Transverse colon (tissue), 4 donors: ENCODE data around the gene RGSL1. TPM values are rescaled to one million over a fixed set of nuclear protein-coding genes. Genes with fewer than 3 reads are reported as not detected.

Experiments
- DNase-seq: peaks from one replicate; pipeline ENCODE4 v3.0.0-alpha.2; 2019
- H3K27ac ChIP-seq, 4 donors: fragments of 200-600 bp; sonication (generic); 2 replicates each; pipeline ENCODE4 v1.5.1; 2016 to 2018; ENCODE audit warnings: inconsistent platforms in 4 of 4
- H3K27me3 ChIP-seq: fragments of 200-600 bp; sonication (generic); 2 replicates; pipeline ENCODE4 v1.5.1; 2017; ENCODE audit warnings: inconsistent platforms
- H3K36me3 ChIP-seq, 4 donors: fragments of 200-600 bp; sonication (generic); 2 replicates each; pipeline ENCODE4 v1.5.1; 2017 to 2019; ENCODE audit warnings: inconsistent platforms in 4 of 4
- H3K4me1 ChIP-seq, 4 donors: fragments of 200-600 bp; sonication (generic); 2 replicates each; pipeline ENCODE4 v1.5.1; 2017 to 2020; ENCODE audit warnings: inconsistent platforms in 4 of 4
- H3K4me3 ChIP-seq, 4 donors: fragments of 200-600 bp; sonication (generic); 1 replicate in 1 of 4; 2 replicates in 3 of 4; pipeline versions ENCODE4 v1.5.1 to v1.6.1; 2017 to 2019; ENCODE audit warnings: inconsistent platforms in 4 of 4
- H3K9me3 ChIP-seq, 2 donors: fragments of 200-600 bp; sonication (generic); 2 replicates each; pipeline ENCODE4 v1.5.1; 2017 to 2019; ENCODE audit warnings: inconsistent platforms in 2 of 2
- CTCF ChIP-seq, 5 experiments: fragments of 200-600 bp in 3 of 5; fragments of 450-650 bp in 2 of 5; sonication (generic) in 3 of 5; IDR thresholded peaks; 1 replicate in 2 of 5; 2 replicates in 3 of 5; pipeline ENCODE4 v1.5.1; 2016 to 2017; ENCODE audit warnings: antibody characterized with exemption in 5 of 5, inconsistent platforms in 3 of 5, mild to moderate bottlenecking in 2 of 5, moderate library complexity in 1 of 5
- EP300 ChIP-seq: sonication (generic); formaldehyde crosslinking; IDR thresholded peaks from one replicate; pipeline ENCODE4 v1.6.1; 2017; ENCODE audit warnings: antibody characterized with exemption, low read depth
- POLR2A ChIP-seq: fragments of 450-650 bp; IDR thresholded peaks from one replicate; pipeline ENCODE4 v1.6.1; 2016; ENCODE audit warnings: antibody characterized with exemption, mild to moderate bottlenecking, moderate library complexity
- POLR2AphosphoS5 ChIP-seq, 3 donors: sonication (generic); formaldehyde crosslinking; IDR thresholded peaks; one replicate each; pipeline ENCODE4 v1.6.1; 2016; ENCODE audit warnings: antibody characterized with exemption in 3 of 3
- WGBS, 2 donors: methylation state at CpG; one replicate each; pipeline ENCODE4 v1.1.5; 2018; ENCODE audit warnings: low coverage in 1 of 2; 5-methylcytosine and 5-hydroxymethylcytosine counted together
- in situ Hi-C, 4 donors: fragments of 200-750 bp; cut with MboI; loops; one replicate each; pipeline versions ENCODE4 v1.15.0 to v1.15.1; 2017; ENCODE audit warnings: low sequenced_read_pairs in 3 of 4, low pct_ligation_motif_present in 1 of 4, low pct_unique_long_range_greater_than_20kb in 1 of 4
- intact Hi-C: fragments of 100-400 bp; cut with DNase I; formaldehyde crosslinking; loops from one replicate; pipeline ENCODE4 v1.15.1; 2023; ENCODE audit warnings: low total_unique reads
- total RNA-seq, 4 donors: library from RNA; depleted of rRNA; stranded (reverse); fragments of >200 nt; gene quantifications; one replicate each; pipeline ENCODE4 v1.1.0, GENCODE V29; 2016

The RGSL1 gene
- total RNA-seq, 4 donors from 2014 or later: not detected

DNA sequence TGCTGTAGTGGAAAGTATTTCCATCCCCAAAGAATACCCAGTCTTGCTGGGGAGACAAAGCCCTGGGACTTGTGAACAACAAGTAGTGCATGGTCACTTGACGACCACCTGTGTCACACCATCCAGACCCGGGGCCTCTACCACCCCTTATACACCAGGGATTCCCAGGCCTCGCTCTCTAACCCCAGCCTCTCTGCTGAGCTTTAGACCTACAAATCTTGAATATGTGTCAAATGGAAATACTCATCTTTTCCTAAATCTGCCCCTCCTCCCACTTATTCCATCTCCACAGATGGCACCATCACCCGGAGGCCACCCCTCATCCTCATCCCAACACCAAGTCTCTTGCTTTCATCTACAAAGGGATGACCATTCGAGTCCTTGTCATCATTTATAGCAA is 140.0 kb downstream of the RGSL1 start:
- 95 to 100% methylated on average over 1 to 5 of the region's 5 CpGs for WGBS, 2 donors
- no peak overlapping the region for H3K4me3 ChIP-seq
- H3K27me3 ChIP-seq: no peaks in the 10 kb centered on the region
- H3K4me1 ChIP-seq: peaks cover 5 to 24% (median 12%) of the 10 kb centered on the region in 4 donors
- DNase-seq: no peak
- H3K36me3 ChIP-seq: no peaks in the 10 kb centered on the region
- in situ Hi-C loops (loop anchor here (10.0 to 25.0 kb wide), 3 partner anchors 145 to 503 kb away; no protein-coding TSS in a partner anchor), intact Hi-C loops (no loop called here)
- TF ChIP-seq POLR2A (no peak), EP300 (no peak), CTCF (IDR thresholded peaks at IDR 0.05) (no peak), POLR2AphosphoS5 (IDR thresholded peaks at IDR 0.05) (no peak)
- H3K9me3 ChIP-seq: no peaks in the 10 kb centered on the region
- H3K27ac ChIP-seq: peak overlapping the region in 3 of 4 donors; percentile 97 to 99 (median 98)

- Histone ChIP-seq H3K36me3 (no peaks in the 10 kb centered on the region), H3K27me3 (no peaks in the 10 kb centered on the region), H3K4me3 (no peak overlapping the region), H3K9me3 (no peaks in the 10 kb centered on the region), H3K27ac (no peak overlapping the region), H3K4me1 (no peaks in the 10 kb centered on the region)
- TF ChIP-seq CTCF (IDR thresholded peaks at IDR 0.05) (peak; percentile 74 to 89 (median 83)), POLR2AphosphoS5 (IDR thresholded peaks at IDR 0.05) (no peak)
- WGBS, 2 donors: 38% methylated on average over 4 of the region's 4 CpGs
- in situ Hi-C loops: loop anchor here in 3 of 4 donors (5.0 to 25.0 kb wide), 4 partner anchors 151 to 508 kb away; partner anchors contain the start of gene NPL (in 1 of the 3)
- intact Hi-C loops: no loop called here
- peak; percentile 79 for DNase-seq
Measured at GRCh38 chr1:182595641-182596240, 145.8 kb downstream of the RGSL1 start.

GRCh38 chr1:182596934-182597333 is 147.0 kb downstream of the RGSL1 start:
- DNase-seq: no peak
- in situ Hi-C loops: loop anchor here in 3 of 4 donors (5.0 to 25.0 kb wide), 4 partner anchors 152 to 510 kb away; partner anchors contain the start of gene NPL (in 1 of the 3)
- intact Hi-C loops: no loop called here
- WGBS, 2 donors: 94 to 95% methylated on average over 6 of the region's 6 CpGs
- Histone ChIP-seq H3K9me3 (no peaks in the 10 kb centered on the region), H3K4me1 (no peaks in the 10 kb centered on the region), H3K27me3 (no peaks in the 10 kb centered on the region), H3K27ac (no peak overlapping the region), H3K36me3 (no peaks in the 10 kb centered on the region), H3K4me3 (no peak overlapping the region)
- TF ChIP-seq CTCF (IDR thresholded peaks at IDR 0.05) (no peak), POLR2A (no peak), POLR2AphosphoS5 (IDR thresholded peaks at IDR 0.05) (no peak), EP300 (no peak)

DNA sequence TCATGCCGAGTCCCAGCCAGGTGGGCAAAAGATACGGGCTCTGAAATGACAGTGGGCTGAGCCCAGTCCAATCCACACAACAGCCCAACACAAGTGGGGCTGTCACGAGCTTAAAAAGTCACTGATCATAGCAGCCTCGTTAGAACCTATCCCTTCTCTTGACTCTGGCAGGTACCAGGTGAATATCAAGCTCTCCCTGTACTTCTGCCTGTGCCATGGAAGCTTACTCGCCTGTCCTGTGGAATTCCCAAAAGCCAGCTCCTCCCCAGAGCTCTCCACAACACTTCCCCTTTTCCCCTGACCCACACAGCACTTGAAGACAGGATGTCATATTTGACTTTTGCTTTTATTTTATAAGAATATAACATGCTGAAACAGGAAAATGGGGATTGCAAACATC is 148.3 kb downstream of the RGSL1 start:
- in situ Hi-C loops: loop anchor here in 3 of 4 donors (5.0 to 25.0 kb wide), 4 partner anchors 153 to 511 kb away; partner anchors contain the start of gene NPL (in 1 of the 3)
- WGBS, 2 donors: 68% methylated on average over 5 of the region's 5 CpGs; no CpG with 5 or more reads in 1 of the 2 donors
- intact Hi-C loops: no loop called here
- Histone ChIP-seq H3K36me3 (no peaks in the 10 kb centered on the region), H3K9me3 (no peaks in the 10 kb centered on the region), H3K4me3 (no peak overlapping the region), H3K27me3 (no peaks in the 10 kb centered on the region), H3K27ac (no peak overlapping the region), H3K4me1 (peaks cover 0 to 2% (median 0%) of the 10 kb centered on the region in 4 donors)
- no peak for TF ChIP-seq CTCF (IDR thresholded peaks at IDR 0.05)
- TF ChIP-seq POLR2AphosphoS5 (IDR thresholded peaks at IDR 0.05): no peak
- TF ChIP-seq EP300: no peak
- no peak for TF ChIP-seq POLR2A
- no peak for DNase-seq
